DMS114 treated with DMSO at 0.1 percent for 48 hours (cell line): ENCODE measurements around the gene C1R.

Experiments
- DNase-seq: peaks from one replicate; lab custom pipeline; 2025; ENCODE audit not compliant: unreplicated experiment; lab: John Stamatoyannopoulos, UW

C1R gene

GRCh38 chr12:7100239-7100638 lies 8.0 kb upstream of the C1R start:
- no peak for DNase-seq

- DNase-seq: no peak
Observed at GRCh38 chr12:7099290-7099996, 7.2 kb upstream of the C1R start.

GRCh38 chr12:7096979-7097378 lies 4.7 kb upstream of the C1R start:
- no peak for DNase-seq

- no peak for DNase-seq
Observed at GRCh38 chr12:7096006-7096932, 4.0 kb upstream of the C1R start.

- no peak for DNase-seq
Observed at GRCh38 chr12:7093892-7094291, 1.6 kb upstream of the C1R start.

- no peak for DNase-seq
Observed at GRCh38 chr12:7093486-7093885, 1.2 kb upstream of the C1R start.

- no peak for DNase-seq
Observed at GRCh38 chr12:7092986-7093460, 778 bp upstream of the C1R start.

- DNase-seq: no peak
Observed at GRCh38 chr12:7091660-7092228, 501 bp downstream of the C1R start.

- DNase-seq: no peak
Observed at GRCh38 chr12:7091171-7091570, 1.1 kb downstream of the C1R start.

- DNase-seq: no peak
Observed at GRCh38 chr12:7090222-7090998, 1.8 kb downstream of the C1R start.

- DNase-seq: no peak
Observed at GRCh38 chr12:7089196-7089871, 2.9 kb downstream of the C1R start.

GRCh38 chr12:7083125-7083524 lies 9.1 kb downstream of the C1R start:
- no peak for DNase-seq

GRCh38 chr12:7081037-7081436 lies 11.2 kb downstream of the C1R start:
- DNase-seq: no peak

- DNase-seq: no peak
Observed at GRCh38 chr12:7079826-7080125, 12.5 kb downstream of the C1R start.

- no peak for DNase-seq
Observed at GRCh38 chr12:7078163-7078562, 14.1 kb downstream of the C1R start.

GRCh38 chr12:7076493-7076892 lies 15.8 kb downstream of the C1R start:
- no peak for DNase-seq

- no peak for DNase-seq
Observed at GRCh38 chr12:7075939-7076338, 16.3 kb downstream of the C1R start.

- DNase-seq: no peak
Observed at GRCh38 chr12:7075518-7075917, 16.7 kb downstream of the C1R start.

GRCh38 chr12:7073946-7074345 lies 18.3 kb downstream of the C1R start:
- no peak for DNase-seq

- DNase-seq: no peak
Observed at GRCh38 chr12:7072554-7072953, 19.7 kb downstream of the C1R start.

- DNase-seq: no peak
Observed at GRCh38 chr12:7072035-7072434, 20.2 kb downstream of the C1R start.
